ENCODE results near the gene PIP5KL1. TPM values are rescaled to one million over a fixed set of nuclear protein-coding genes. Genes with fewer than 3 reads are reported as not detected.
A peak's percentile ranks its signal among the peaks of the same experiment; 100 is the strongest.

PIP5KL1 gene
- total RNA-seq, 1 experiment from 2014 or later: 23.4 TPM

GRCh38 chr9:127953768-127954505 lies 23.4 kb upstream of the PIP5KL1 start:
- in situ Hi-C loops (cut with HindIII; ENCODE audit: low sequenced_read_pairs): no loop called here
- DNase-seq (ENCODE audit: low spot score): no peak

GRCh38 chr9:127953154-127953553 lies 22.6 kb upstream of the PIP5KL1 start:
- no peak for DNase-seq (ENCODE audit: low spot score)
- in situ Hi-C loops (cut with HindIII; ENCODE audit: low sequenced_read_pairs): no loop called here

GRCh38 chr9:127950513-127951289 lies 20.1 kb upstream of the PIP5KL1 start:
- in situ Hi-C loops (cut with HindIII; ENCODE audit: low sequenced_read_pairs): no loop called here
- no peak for DNase-seq (ENCODE audit: low spot score)

- no peak for DNase-seq (ENCODE audit: low spot score)
- in situ Hi-C loops (cut with HindIII; ENCODE audit: low sequenced_read_pairs): loop anchor here (25.0 kb wide), 1 partner anchor 188 kb away; no protein-coding TSS in a partner anchor
Measured at GRCh38 chr9:127949827-127950512, 19.4 kb upstream of the PIP5KL1 start.

GRCh38 chr9:127947841-127948710 lies 17.5 kb upstream of the PIP5KL1 start:
- DNase-seq (ENCODE audit: low spot score): no peak
- in situ Hi-C loops (cut with HindIII; ENCODE audit: low sequenced_read_pairs): loop anchor here (25.0 kb wide), 1 partner anchor 186 kb away; no protein-coding TSS in a partner anchor

- in situ Hi-C loops (cut with HindIII; ENCODE audit: low sequenced_read_pairs): loop anchor here (25.0 kb wide), 1 partner anchor 184 kb away; no protein-coding TSS in a partner anchor
Measured at GRCh38 chr9:127946728-127947127, 16.2 kb upstream of the PIP5KL1 start.

GRCh38 chr9:127945942-127946341 lies 15.4 kb upstream of the PIP5KL1 start:
- in situ Hi-C loops (cut with HindIII; ENCODE audit: low sequenced_read_pairs): loop anchor here (25.0 kb wide), 1 partner anchor 184 kb away; no protein-coding TSS in a partner anchor
- no peak for DNase-seq (ENCODE audit: low spot score)

More at GRCh38 chr9:127946728-127947127, 16.2 kb upstream of the PIP5KL1 start:
- no peak for DNase-seq (ENCODE audit: low spot score)

- in situ Hi-C loops (cut with HindIII; ENCODE audit: low sequenced_read_pairs): loop anchor here (25.0 kb wide), 1 partner anchor 183 kb away; no protein-coding TSS in a partner anchor
Measured at GRCh38 chr9:127945338-127945737, 14.8 kb upstream of the PIP5KL1 start.

GRCh38 chr9:127944586-127945218 lies 14.1 kb upstream of the PIP5KL1 start:
- in situ Hi-C loops (cut with HindIII; ENCODE audit: low sequenced_read_pairs): loop anchor here (25.0 kb wide), 1 partner anchor 182 kb away; no protein-coding TSS in a partner anchor

More at GRCh38 chr9:127945338-127945737, 14.8 kb upstream of the PIP5KL1 start:
- no peak for DNase-seq (ENCODE audit: low spot score)

GRCh38 chr9:127943731-127944144 lies 13.2 kb upstream of the PIP5KL1 start:
- in situ Hi-C loops (cut with HindIII; ENCODE audit: low sequenced_read_pairs): loop anchor here (25.0 kb wide), 1 partner anchor 181 kb away; no protein-coding TSS in a partner anchor
- DNase-seq (ENCODE audit: low spot score): peak; percentile 83

More at GRCh38 chr9:127944586-127945218, 14.1 kb upstream of the PIP5KL1 start:
- peak; percentile 58 for DNase-seq (ENCODE audit: low spot score)

- in situ Hi-C loops (cut with HindIII; ENCODE audit: low sequenced_read_pairs): loop anchor here (25.0 kb wide), 1 partner anchor 181 kb away; no protein-coding TSS in a partner anchor
- DNase-seq (ENCODE audit: low spot score): no peak
Measured at GRCh38 chr9:127943011-127943662, 12.6 kb upstream of the PIP5KL1 start.

- in situ Hi-C loops (cut with HindIII; ENCODE audit: low sequenced_read_pairs): loop anchor here (25.0 kb wide), 1 partner anchor 180 kb away; no protein-coding TSS in a partner anchor
- DNase-seq (ENCODE audit: low spot score): peak; percentile 77
Measured at GRCh38 chr9:127942216-127943010, 11.8 kb upstream of the PIP5KL1 start.

- DNase-seq (ENCODE audit: low spot score): no peak
- in situ Hi-C loops (cut with HindIII; ENCODE audit: low sequenced_read_pairs): loop anchor here (25.0 kb wide), 1 partner anchor 180 kb away; no protein-coding TSS in a partner anchor
Measured at GRCh38 chr9:127941961-127942215, 11.3 kb upstream of the PIP5KL1 start.

GRCh38 chr9:127941062-127941960 lies 10.7 kb upstream of the PIP5KL1 start:
- in situ Hi-C loops (cut with HindIII; ENCODE audit: low sequenced_read_pairs): loop anchor here (25.0 kb wide), 1 partner anchor 179 kb away; no protein-coding TSS in a partner anchor

GRCh38 chr9:127940593-127940992 lies 10.0 kb upstream of the PIP5KL1 start:
- in situ Hi-C loops (cut with HindIII; ENCODE audit: low sequenced_read_pairs): loop anchor here (25.0 kb wide), 1 partner anchor 178 kb away; no protein-coding TSS in a partner anchor
- no peak for DNase-seq (ENCODE audit: low spot score)

More at GRCh38 chr9:127941062-127941960, 10.7 kb upstream of the PIP5KL1 start:
- DNase-seq (ENCODE audit: low spot score): no peak

Data from G401 (cell line).